Lower leg skin (tissue), 3 donors: ENCODE data around the gene TMEM191B.
"Not testable (repeated sequence)": the region's sequence is repeated elsewhere in the genome, so short reads cannot be mapped to it uniquely, and the experiment has no call there.

Experiments
- CTCF ChIP-seq, 3 donors: fragments of 450-650 bp; IDR thresholded peaks; one replicate each; pipeline ENCODE4 v1.5.1; 2016; ENCODE audit warnings: antibody characterized with exemption in 3 of 3, mild to moderate bottlenecking in 3 of 3, moderate library complexity in 2 of 3
- POLR2A ChIP-seq, 2 donors: fragments of 450-650 bp; IDR thresholded peaks; one replicate each; pipeline ENCODE4 v1.6.1; 2016 to 2017; ENCODE audit warnings: antibody characterized with exemption in 2 of 2, mild to moderate bottlenecking in 1 of 2, moderate library complexity in 1 of 2

- not testable (repeated sequence) for TF ChIP-seq CTCF, POLR2A (IDR thresholded peaks at IDR 0.05)
Measured at GRCh38 chr22:18575686-18576085, 48.1 kb downstream of the TMEM191B start.
